Hematopoietic multipotent progenitor cell treated with erythropoietin and hydrocortisone succinate and interleukin-3 and kit ligand, for 15 days (in vitro differentiated cells): Measurements from ENCODE around the gene ICAM1.

Experiments used
- DNase-seq: peaks from one replicate; pipeline ENCODE4 v3.0.0-alpha.2; 2015; ENCODE audit warnings: low spot score

Gene ICAM1

DNA sequence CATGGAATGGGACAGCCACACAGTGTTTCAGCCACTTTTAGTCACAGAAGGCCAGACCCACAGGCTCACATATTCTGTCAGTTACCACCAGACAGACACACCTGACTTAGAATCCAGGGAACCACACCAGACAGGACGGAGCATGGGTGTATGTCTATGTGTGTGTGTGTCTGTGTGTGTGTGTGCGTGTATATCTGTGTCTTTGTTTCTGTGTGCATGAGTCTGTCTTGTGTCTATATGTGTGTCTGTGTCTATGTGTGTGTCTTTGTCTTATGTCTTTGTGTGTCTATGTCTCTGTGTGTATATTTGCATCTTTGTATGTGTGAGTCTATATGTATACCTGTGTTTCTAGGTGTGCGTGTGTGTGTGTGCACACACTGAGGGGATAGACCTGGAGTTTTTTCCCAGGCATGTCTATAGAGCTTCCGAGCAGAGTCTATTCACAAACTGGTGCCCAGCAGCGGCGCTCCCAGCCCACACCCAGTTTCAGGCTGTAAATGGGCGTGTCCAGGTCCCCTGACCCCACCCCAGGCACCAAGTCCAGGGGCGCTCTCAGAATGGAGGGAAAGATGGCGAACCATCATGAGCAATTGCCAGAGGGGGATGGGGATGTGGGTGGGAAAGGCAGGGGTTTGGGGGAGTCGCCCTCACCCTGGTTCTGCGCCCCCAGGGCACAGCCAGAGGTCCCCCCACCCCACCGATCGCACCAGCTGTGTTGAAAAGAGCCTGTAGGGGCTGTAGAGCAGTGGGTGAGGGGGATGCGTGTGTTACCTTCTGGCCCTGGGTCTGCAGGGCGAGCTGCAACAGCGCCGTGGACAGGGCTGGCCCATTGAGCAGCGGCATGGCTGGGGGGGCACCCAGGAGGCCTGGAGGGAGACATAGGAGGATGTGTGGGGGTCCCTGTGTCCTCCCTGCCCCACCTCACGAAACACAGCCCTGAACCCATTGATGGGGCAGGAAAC, 51.2 kb downstream of the ICAM1 start:
- no peak for DNase-seq

DNA sequence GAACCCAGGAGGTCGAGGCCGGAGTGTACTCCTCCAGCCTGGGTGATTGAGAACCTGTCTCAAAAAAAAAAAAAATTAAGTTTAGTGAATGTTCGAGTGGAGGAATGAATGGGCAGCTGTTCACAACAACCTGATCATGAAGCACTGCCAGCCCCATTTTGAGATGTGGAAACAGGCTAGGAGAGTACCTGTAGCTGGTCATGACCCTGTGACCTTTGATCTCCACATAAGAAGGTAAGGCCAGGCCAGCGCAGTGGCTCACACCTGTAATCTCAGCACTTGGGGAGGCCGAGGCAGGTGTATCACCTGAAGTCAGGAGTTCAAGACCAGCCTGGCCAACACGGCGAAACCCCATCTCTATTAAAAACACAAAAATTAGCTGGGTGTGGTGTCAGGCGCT, 54.8 kb downstream of the ICAM1 start:
- DNase-seq = no peak

DNA sequence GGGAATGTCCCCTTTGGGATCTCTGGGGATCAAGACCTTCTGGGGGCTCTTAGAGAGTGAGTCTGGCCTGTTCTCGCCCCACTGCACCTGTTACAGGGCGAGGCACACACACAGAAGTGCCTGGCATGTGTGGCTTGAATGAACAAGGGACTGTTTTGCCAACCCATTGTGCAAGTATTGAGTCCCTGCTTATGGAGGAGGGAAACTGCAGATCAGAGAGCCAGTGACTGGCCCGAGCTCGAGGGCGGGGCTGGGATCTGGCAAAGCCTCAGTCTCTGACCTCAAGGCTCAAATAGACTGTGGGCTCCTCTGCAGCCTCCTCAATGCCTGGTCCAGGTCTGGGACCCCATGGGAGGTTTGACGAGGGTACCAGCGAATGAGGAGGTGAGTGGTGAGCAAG, 56.9 kb downstream of the ICAM1 start:
- DNase-seq = no peak

DNA sequence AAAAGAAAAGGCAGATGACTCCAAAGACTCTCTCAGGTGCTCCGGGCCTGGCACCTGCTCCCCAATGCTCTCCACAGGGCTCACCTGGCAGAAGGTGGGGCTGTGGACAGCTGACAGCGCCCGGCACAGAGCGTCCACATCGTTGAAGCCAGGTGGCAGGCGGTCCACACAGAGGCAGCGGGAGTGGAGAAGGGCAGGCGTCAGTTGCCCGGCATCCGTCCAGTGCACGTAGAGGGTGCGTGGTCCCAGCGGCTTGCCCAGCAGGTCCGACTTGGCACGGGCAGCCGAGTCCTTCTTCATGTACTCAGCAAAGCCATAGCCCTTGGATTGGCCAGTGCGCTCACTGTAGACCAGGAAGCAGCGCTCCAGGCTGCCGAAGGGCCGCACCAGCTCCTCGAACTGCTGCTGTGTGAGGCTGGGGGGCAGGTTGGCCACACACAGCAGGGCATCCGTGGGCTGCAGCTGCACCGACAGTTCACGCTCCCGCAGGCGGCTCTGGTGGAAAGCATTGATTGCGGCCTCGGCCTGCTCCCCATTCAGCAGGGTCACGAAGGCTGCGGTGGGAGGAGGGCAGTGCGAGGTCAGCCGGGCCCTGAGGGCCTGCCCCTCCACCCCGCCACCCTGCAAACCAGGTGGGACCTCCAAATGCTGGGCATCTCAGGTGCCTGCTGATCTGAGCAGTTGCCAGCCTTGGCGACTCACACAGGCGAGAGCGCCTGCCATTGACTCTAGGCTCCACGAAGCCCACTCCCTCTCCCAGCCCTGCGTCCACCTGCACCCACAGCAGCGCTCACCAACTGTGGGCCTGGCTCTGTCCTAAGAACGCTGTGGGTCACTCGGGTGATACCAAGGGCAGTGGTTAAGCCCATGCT, 57.9 kb downstream of the ICAM1 start:
- no peak for DNase-seq

DNA sequence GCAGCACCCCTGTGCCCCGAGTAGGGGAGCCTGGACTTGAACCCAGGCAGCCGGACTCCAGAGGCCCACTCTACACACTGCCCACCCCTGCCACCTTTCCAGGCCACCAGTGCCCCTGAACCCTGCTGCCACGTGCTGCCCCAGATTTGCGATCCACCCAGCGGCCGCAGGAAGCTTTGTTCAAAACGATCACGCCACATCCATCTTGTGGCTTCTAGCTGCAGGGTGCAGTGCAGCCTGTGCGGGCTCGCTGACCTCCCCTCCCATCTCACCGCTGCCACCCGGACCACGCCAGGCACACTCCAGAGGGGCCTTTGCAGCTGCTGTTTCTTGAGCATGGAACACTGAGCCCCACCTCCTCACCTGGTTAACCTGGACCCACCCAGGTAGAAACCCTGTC, 58.6 kb downstream of the ICAM1 start:
- DNase-seq = no peak

DNA sequence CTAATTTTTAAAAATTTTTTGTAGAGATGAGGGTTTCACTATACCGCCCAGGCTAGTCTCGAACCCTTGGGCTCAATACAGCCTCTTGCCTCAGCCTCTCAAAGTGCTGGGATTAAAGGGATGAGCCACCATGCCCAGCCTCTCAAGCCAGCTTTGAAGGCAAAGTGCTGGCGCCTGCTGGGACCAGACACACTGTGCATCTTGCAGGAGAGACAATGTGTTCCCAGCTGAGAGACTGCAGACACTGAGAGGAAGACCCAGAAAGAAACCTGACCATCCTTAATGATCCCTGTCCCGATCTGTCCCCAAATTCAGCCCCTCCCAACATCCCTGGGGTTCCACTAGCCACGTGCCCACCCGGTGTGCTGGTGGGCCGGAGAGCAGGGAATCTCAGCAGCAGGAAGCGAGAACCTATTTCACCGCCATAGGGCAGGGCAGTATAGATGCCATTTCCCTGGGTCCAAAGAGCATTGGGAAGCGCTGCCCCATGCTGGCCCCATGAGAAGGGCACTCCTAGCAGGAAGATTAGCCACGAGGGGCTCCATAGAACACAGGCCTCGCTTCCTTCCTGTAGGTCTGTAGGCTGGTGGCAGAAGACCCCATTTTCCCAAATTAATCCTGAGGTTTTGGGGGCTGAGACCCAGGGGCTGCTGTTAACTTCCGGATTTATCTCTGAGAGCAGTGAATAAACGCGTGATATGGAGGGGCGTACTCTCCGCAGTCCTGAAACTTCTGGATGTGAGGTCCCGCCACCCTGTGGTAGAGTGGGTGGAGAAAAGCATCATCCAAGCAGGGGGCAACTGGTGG, 61.4 kb downstream of the ICAM1 start:
- DNase-seq = no peak

DNA sequence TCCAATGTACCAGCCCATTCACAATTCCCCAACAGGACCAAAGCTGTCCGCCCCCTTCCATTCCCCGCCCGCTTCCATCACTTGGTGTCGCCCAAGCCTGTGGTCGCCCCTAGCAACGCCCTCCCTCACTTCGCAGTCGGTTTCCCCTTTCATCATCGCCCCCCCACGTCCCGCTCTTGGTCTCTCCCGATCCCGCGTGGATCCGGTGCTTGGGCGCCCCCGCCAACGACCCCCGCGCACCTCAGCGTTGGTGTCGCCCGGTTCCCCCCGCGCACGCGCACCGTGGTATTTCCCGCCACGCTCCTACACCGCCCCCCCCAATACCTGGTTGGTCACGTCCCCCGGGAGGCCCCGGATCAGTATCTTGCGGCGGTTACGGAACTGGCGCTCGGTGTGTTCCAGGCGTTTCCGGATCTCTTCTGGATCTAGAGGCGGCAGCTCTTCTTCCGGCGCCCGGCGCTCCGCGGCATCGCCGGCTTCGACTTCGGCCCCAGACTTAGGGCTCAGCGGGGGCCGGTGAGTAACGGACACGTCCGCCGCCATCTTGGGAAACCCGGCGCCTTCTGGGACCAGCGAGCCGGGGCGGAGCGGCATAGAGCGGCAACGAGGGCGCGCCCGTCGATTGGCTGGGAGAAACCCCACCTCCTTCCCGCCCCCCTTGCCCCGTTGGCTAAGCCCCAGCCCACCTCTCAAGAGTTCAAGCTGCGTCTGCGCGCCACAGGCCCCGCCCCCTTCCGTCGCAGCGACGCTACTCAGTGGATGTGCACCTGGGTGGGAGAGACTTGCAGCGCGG, 62.2 kb downstream of the ICAM1 start, which contains the start of gene RAVER1:
Gene RAVER1, minus strand, starts transcription at position 565 of the 793 bp plus-strand sequence. Its CDS starts 22 bp downstream, at position 543.
- DNase-seq = peak; percentile 98

DNA sequence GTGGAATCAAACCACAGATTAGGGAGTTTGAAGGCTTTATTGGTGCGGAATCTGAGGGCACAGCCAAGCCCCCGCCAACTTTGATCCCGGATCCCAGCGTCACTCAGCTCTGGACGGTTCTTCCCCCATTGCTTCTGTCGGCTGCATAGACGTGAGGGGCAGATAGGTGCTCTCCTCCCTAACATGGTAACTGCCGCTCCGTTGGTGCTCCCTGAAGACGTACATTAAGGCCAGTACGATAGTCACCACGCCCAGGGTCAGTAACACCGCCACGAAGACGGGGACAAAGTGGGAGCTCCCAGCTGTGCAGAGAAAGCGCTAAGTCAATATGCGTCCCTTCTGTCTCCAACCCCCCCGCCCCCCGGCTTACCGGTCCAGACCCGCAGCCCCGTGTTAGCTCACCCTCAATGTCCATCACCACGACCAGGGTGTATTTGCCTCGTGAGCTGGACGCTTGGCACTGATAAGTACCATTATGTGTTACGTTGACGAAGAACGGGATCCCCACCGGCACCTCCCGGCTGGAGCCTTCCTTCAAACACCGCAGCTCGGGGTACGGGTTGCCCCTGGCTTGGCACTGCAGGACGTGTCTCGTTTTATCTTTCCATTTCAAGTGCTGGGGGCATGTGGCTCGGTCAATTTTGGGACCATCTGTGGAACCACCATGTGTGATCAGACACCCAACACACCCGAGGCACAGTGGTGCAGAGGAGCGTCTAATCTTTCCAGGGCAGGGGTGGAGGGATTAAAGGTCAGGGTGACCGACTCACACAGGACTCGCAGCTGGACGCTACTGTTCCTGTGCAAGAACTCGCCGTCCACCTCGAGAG, 63.1 kb downstream of the ICAM1 start:
- DNase-seq = no peak

DNA sequence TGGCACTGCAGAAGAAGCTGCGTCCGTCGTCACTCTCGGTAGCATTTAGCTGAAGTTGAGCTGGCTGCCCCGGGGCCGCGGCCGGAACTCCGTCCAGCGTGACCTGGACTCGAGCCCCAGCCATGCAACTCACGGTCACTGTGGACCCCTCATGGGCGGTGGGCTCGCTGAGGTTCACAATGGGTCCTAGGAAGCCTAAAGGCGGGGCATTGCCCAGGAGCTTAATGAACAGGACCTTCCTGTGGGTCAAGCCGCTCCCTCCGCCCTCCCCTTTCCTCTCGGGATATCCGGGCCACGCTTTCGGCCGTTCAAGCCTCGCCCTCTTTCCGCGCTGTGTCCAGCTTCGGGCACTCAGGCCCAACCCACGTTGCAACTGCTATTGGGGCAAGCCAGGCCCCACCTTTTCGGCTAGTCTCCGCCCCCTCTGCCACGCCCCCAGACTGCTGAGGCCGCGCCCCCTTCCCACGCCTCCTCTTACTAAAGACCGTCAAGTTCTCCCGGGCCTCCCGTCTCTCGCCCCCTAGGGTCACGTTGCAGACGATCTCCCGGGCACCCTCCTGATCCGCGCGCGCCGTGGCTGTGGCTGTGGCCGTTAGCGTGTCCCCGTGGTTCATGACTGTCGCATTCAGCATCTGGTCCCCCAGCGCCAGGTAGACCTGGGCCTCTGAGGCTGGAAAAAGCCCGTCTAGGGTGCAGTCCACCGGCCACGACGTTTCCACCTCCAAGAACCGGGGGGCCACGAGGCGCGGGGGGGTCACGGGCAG, 63.9 kb downstream of the ICAM1 start:
- DNase-seq = peak; percentile 61

DNA sequence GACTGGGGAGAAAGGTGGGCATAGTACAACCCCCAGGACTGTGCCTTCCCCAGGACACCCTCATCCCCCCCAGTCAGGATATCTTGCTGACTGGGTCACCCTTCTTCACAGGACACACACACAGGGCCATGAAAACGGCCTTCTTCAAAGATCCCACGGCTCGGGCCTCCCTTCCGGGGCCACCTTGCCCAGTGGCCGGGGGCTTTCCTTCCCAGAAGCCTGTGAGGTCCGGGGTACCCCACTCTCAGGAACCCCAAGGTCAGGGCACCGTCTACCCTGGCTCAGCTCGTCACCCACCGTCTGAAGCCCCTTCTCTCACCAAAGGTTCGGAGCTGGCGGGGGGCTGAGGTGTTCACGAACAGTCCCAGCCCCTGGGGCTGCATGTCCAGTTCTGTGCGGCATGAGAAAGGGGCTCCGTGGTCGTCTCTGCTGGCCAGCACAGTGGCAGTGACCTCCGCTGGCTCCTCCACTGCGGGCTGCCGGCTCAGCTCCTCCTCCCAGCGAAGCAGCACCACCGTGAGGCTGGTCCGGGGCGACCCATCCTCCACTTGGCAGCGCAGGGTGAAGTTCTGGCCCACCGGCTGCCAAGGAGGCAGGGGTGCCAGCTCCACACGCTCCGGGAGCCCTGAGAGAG, 64.5 kb downstream of the ICAM1 start:
- no peak for DNase-seq
